GM23338 (cell line): Measurements from ENCODE around the gene KIF6. TPM values are rescaled to one million over a fixed set of nuclear protein-coding genes. Genes with fewer than 3 reads are reported as not detected.

Source experiments
- ATAC-seq: fragments of 200-7000 bp; cut with Tn5 transposase; 3 replicates; pipeline ENCODE4 v1.9.1; 2020
- DNase-seq: peaks from one replicate; pipeline ENCODE4 v3.0.0-alpha.2; 2015; ENCODE audit warnings: low spot score
- H2AFZ ChIP-seq: fragments of 200-600 bp; sonication (generic); 2 replicates; pipeline ENCODE4 v1.8.0; 2016; ENCODE audit warnings: antibody characterized with exemption, mild to moderate bottlenecking, moderate library complexity
- H3F3A ChIP-seq: fragments of 200-600 bp; sonication (generic); replicated peaks from 2 replicates; pipeline ENCODE4 v1.8.0; 2017; ENCODE audit warnings: antibody characterized with exemption, mixed run types, low read depth
- H3K27ac ChIP-seq: fragments of 200-600 bp; sonication (generic); 2 replicates; pipeline ENCODE4 v1.6.1; 2016; ENCODE audit warnings: low read depth
- H3K27me3 ChIP-seq: fragments of 200-600 bp; sonication (generic); 2 replicates; pipeline ENCODE4 v1.8.0; 2016; ENCODE audit warnings: mild to moderate bottlenecking, mixed run types, moderate library complexity; ENCODE audit not compliant: insufficient read depth
- H3K36me3 ChIP-seq: fragments of 200-600 bp; sonication (generic); 2 replicates; pipeline ENCODE4 v1.8.0; 2016; ENCODE audit warnings: mild to moderate bottlenecking; ENCODE audit not compliant: insufficient read depth
- H3K4me1 ChIP-seq: fragments of 200-600 bp; sonication (generic); 2 replicates; pipeline ENCODE4 v1.8.0; 2016; ENCODE audit warnings: mild to moderate bottlenecking, moderate library complexity; ENCODE audit not compliant: insufficient read depth
- H3K4me2 ChIP-seq: fragments of 200-600 bp; sonication (generic); 2 replicates; pipeline ENCODE4 v1.7.1; 2017; ENCODE audit warnings: mixed run types
- H3K4me3 ChIP-seq: fragments of 200-600 bp; sonication (generic); 2 replicates; pipeline ENCODE4 v1.6.1; 2016; ENCODE audit warnings: mixed run types
- H3K79me2 ChIP-seq: fragments of 200-600 bp; sonication (generic); replicated peaks from 2 replicates; pipeline ENCODE4 v1.8.0; 2017; ENCODE audit warnings: mild to moderate bottlenecking; ENCODE audit not compliant: insufficient read depth
- H3K9me2 ChIP-seq: fragments of 200-600 bp; sonication (generic); 2 replicates; pipeline ENCODE4 v1.8.0; 2017; ENCODE audit not compliant: insufficient read depth
- H4K20me1 ChIP-seq: fragments of 200-600 bp; sonication (generic); replicated peaks from 2 replicates; pipeline ENCODE4 v1.8.0; 2017; ENCODE audit warnings: mild to moderate bottlenecking; ENCODE audit not compliant: insufficient read depth
- H3K27ac Mint-ChIP-seq: 2 replicates; pipeline ENCODE4 v1.8.0; 2020; ENCODE audit warnings: inconsistent platforms, mild to moderate bottlenecking, moderate library complexity, mixed read lengths
- H3K27me3 Mint-ChIP-seq: 3 replicates; pipeline ENCODE4 v1.8.0; 2022; ENCODE audit warnings: low read depth, mild to moderate bottlenecking, moderate library complexity, mixed read lengths, inconsistent platforms; ENCODE audit not compliant: insufficient read depth, poor library complexity
- H3K36me3 Mint-ChIP-seq: 3 replicates; pipeline ENCODE4 v1.8.0; 2021; ENCODE audit warnings: low read depth, mild to moderate bottlenecking, inconsistent platforms, moderate library complexity, mixed read lengths
- H3K4me1 Mint-ChIP-seq: 3 replicates; pipeline ENCODE4 v1.8.0; 2020; ENCODE audit warnings: mild to moderate bottlenecking, inconsistent platforms, mixed read lengths
- H3K4me3 Mint-ChIP-seq: 3 replicates; pipeline ENCODE4 v1.8.0; 2021; ENCODE audit warnings: moderate library complexity, mild to moderate bottlenecking, inconsistent platforms, mixed read lengths
- H3K9me3 Mint-ChIP-seq: 3 replicates; pipeline ENCODE4 v1.8.0; 2020; ENCODE audit warnings: moderate library complexity, mild to moderate bottlenecking, inconsistent platforms, mixed read lengths
- EZH2 ChIP-seq: fragments of 200-600 bp; sonication (generic); IDR thresholded peaks from one replicate; pipeline ENCODE4 v1.8.0; 2017; ENCODE audit warnings: antibody characterized with exemption, mild to moderate bottlenecking, low read depth; ENCODE audit not compliant: unreplicated experiment
- EZH2phosphoT487 ChIP-seq: fragments of 200-600 bp; sonication (generic); IDR thresholded peaks from one replicate; pipeline ENCODE4 v1.8.1; 2018; ENCODE audit warnings: antibody characterized with exemption; ENCODE audit not compliant: unreplicated experiment
- JUNB ChIP-seq: IDR thresholded peaks from one replicate; pipeline ENCODE4 v1.6.1; 2016; ENCODE audit warnings: antibody characterized with exemption; ENCODE audit not compliant: unreplicated experiment
- NANOG ChIP-seq: IDR thresholded peaks from 2 replicates; pipeline ENCODE4 v1.6.1; 2016; ENCODE audit warnings: antibody characterized with exemption, borderline replicate concordance
- POLR2AphosphoS5 ChIP-seq: IDR thresholded peaks from 2 replicates; pipeline ENCODE4 v1.6.1; 2016; ENCODE audit warnings: antibody characterized with exemption, low read depth
- ZNF114 ChIP-seq: fragments of 250-450 bp; sonication (Bioruptor Pico); IDR thresholded peaks from 2 replicates; pipeline ENCODE4 v1.5.0; 2020; ENCODE audit warnings: mild to moderate bottlenecking, moderate library complexity
- polyA plus RNA-seq: library from polyadenylated mRNA; unstranded; fragments of >200 nt; fragmentation: Nextera tagmentation; extraction: Ambion mirVana; gene quantifications from 2 replicates; pipeline ENCODE4 v1.2.1, GENCODE V29; 2016
- total RNA-seq: library from RNA; depleted of rRNA; stranded (reverse); fragments of >200 nt; shearing (Covaris generic); gene quantifications from 2 replicates; pipeline ENCODE4 v1.2.3, GENCODE V29; 2014
- TF ChIP-seq, protein P1 (sequence below), 2 experiments: fragments of 200-600 bp in 1 of 2; sonication (generic) in 1 of 2; conservative IDR thresholded peaks; 2 replicates each; pipeline versions ENCODE4 v1.5.1 to v1.6.1; 2016 to 2017; ENCODE audit warnings: antibody characterized with exemption in 2 of 2, low read depth in 2 of 2, mild to moderate bottlenecking in 2 of 2, moderate library complexity in 1 of 2
- TF ChIP-seq, protein P2 (sequence below): IDR thresholded peaks from one replicate; pipeline ENCODE4 v1.6.1; 2018; ENCODE audit warnings: antibody characterized with exemption; ENCODE audit not compliant: unreplicated experiment
- TF ChIP-seq, protein P3 (sequence below): fragments of 250-450 bp; sonication (Bioruptor Pico); IDR thresholded peaks from 2 replicates; pipeline ENCODE4 v1.5.0; 2020; ENCODE audit warnings: mild to moderate bottlenecking, moderate library complexity

The KIF6 gene
- total and polyA plus RNA-seq, 2 experiments from 2014 or later: 0.87 to 1.7 TPM

DNA sequence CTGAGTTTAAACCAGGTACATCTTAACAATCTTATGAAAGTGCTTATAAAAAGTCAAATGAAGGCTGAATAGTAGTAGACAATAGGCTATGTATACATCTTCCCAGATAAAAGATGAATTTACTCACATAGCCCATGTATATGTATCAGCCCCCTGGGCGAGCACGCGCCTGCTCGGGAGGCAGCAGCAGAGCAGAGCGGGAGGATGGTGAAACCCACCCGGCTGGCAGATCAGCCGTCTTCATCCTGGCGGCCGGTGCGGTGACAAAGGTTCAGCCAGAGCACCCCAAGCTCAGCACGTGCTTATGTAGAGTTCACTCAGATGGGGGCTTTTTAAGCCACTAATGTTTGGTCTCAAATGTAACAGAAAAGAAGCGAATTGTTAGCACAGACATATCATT, 184.8 kb downstream of the KIF6 start:
- Histone ChIP-seq H3K27me3 (no peaks in the 10 kb centered on the region), H4K20me1 (no peaks in the 10 kb centered on the region), H3K4me1 (no peaks in the 10 kb centered on the region), H3K4me2 (no peak overlapping the region), H3F3A (no peaks in the 10 kb centered on the region), H3K4me3 (no peak overlapping the region), H3K36me3 (no peaks in the 10 kb centered on the region), H3K27ac (no peak overlapping the region), H2AFZ (no peak overlapping the region), H3K79me2 (no peaks in the 10 kb centered on the region), H3K9me2 (peaks cover 4% of the 10 kb centered on the region; the same call in 1 of the 2 replicates)
- Mint-ChIP-seq H3K36me3 (no peaks in the 10 kb centered on the region), H3K4me1 (no peaks in the 10 kb centered on the region), H3K27me3 (no peaks in the 10 kb centered on the region), H3K4me3 (no peak overlapping the region), H3K27ac (no peak overlapping the region), H3K9me3 (no peaks in the 10 kb centered on the region; the same call in 2 of the 3 replicates)
- ATAC-seq (no peak), DNase-seq (no peak)
- TF ChIP-seq POLR2AphosphoS5: no peak
- TF ChIP-seq EZH2phosphoT487: no peak
- TF ChIP-seq ZNF114 (CRISPR knock-in tag): no peak
- TF ChIP-seq, protein P1, sequence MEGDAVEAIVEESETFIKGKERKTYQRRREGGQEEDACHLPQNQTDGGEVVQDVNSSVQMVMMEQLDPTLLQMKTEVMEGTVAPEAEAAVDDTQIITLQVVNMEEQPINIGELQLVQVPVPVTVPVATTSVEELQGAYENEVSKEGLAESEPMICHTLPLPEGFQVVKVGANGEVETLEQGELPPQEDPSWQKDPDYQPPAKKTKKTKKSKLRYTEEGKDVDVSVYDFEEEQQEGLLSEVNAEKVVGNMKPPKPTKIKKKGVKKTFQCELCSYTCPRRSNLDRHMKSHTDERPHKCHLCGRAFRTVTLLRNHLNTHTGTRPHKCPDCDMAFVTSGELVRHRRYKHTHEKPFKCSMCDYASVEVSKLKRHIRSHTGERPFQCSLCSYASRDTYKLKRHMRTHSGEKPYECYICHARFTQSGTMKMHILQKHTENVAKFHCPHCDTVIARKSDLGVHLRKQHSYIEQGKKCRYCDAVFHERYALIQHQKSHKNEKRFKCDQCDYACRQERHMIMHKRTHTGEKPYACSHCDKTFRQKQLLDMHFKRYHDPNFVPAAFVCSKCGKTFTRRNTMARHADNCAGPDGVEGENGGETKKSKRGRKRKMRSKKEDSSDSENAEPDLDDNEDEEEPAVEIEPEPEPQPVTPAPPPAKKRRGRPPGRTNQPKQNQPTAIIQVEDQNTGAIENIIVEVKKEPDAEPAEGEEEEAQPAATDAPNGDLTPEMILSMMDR (conservative IDR thresholded peaks at IDR 0.05; ENCODE audit: low read depth in 2 of 2): no peak
- TF ChIP-seq, protein P2, sequence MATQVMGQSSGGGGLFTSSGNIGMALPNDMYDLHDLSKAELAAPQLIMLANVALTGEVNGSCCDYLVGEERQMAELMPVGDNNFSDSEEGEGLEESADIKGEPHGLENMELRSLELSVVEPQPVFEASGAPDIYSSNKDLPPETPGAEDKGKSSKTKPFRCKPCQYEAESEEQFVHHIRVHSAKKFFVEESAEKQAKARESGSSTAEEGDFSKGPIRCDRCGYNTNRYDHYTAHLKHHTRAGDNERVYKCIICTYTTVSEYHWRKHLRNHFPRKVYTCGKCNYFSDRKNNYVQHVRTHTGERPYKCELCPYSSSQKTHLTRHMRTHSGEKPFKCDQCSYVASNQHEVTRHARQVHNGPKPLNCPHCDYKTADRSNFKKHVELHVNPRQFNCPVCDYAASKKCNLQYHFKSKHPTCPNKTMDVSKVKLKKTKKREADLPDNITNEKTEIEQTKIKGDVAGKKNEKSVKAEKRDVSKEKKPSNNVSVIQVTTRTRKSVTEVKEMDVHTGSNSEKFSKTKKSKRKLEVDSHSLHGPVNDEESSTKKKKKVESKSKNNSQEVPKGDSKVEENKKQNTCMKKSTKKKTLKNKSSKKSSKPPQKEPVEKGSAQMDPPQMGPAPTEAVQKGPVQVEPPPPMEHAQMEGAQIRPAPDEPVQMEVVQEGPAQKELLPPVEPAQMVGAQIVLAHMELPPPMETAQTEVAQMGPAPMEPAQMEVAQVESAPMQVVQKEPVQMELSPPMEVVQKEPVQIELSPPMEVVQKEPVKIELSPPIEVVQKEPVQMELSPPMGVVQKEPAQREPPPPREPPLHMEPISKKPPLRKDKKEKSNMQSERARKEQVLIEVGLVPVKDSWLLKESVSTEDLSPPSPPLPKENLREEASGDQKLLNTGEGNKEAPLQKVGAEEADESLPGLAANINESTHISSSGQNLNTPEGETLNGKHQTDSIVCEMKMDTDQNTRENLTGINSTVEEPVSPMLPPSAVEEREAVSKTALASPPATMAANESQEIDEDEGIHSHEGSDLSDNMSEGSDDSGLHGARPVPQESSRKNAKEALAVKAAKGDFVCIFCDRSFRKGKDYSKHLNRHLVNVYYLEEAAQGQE: no peak
- no peak for TF ChIP-seq JUNB
- no peak for TF ChIP-seq EZH2
- TF ChIP-seq NANOG: no peak
- TF ChIP-seq, protein P3, sequence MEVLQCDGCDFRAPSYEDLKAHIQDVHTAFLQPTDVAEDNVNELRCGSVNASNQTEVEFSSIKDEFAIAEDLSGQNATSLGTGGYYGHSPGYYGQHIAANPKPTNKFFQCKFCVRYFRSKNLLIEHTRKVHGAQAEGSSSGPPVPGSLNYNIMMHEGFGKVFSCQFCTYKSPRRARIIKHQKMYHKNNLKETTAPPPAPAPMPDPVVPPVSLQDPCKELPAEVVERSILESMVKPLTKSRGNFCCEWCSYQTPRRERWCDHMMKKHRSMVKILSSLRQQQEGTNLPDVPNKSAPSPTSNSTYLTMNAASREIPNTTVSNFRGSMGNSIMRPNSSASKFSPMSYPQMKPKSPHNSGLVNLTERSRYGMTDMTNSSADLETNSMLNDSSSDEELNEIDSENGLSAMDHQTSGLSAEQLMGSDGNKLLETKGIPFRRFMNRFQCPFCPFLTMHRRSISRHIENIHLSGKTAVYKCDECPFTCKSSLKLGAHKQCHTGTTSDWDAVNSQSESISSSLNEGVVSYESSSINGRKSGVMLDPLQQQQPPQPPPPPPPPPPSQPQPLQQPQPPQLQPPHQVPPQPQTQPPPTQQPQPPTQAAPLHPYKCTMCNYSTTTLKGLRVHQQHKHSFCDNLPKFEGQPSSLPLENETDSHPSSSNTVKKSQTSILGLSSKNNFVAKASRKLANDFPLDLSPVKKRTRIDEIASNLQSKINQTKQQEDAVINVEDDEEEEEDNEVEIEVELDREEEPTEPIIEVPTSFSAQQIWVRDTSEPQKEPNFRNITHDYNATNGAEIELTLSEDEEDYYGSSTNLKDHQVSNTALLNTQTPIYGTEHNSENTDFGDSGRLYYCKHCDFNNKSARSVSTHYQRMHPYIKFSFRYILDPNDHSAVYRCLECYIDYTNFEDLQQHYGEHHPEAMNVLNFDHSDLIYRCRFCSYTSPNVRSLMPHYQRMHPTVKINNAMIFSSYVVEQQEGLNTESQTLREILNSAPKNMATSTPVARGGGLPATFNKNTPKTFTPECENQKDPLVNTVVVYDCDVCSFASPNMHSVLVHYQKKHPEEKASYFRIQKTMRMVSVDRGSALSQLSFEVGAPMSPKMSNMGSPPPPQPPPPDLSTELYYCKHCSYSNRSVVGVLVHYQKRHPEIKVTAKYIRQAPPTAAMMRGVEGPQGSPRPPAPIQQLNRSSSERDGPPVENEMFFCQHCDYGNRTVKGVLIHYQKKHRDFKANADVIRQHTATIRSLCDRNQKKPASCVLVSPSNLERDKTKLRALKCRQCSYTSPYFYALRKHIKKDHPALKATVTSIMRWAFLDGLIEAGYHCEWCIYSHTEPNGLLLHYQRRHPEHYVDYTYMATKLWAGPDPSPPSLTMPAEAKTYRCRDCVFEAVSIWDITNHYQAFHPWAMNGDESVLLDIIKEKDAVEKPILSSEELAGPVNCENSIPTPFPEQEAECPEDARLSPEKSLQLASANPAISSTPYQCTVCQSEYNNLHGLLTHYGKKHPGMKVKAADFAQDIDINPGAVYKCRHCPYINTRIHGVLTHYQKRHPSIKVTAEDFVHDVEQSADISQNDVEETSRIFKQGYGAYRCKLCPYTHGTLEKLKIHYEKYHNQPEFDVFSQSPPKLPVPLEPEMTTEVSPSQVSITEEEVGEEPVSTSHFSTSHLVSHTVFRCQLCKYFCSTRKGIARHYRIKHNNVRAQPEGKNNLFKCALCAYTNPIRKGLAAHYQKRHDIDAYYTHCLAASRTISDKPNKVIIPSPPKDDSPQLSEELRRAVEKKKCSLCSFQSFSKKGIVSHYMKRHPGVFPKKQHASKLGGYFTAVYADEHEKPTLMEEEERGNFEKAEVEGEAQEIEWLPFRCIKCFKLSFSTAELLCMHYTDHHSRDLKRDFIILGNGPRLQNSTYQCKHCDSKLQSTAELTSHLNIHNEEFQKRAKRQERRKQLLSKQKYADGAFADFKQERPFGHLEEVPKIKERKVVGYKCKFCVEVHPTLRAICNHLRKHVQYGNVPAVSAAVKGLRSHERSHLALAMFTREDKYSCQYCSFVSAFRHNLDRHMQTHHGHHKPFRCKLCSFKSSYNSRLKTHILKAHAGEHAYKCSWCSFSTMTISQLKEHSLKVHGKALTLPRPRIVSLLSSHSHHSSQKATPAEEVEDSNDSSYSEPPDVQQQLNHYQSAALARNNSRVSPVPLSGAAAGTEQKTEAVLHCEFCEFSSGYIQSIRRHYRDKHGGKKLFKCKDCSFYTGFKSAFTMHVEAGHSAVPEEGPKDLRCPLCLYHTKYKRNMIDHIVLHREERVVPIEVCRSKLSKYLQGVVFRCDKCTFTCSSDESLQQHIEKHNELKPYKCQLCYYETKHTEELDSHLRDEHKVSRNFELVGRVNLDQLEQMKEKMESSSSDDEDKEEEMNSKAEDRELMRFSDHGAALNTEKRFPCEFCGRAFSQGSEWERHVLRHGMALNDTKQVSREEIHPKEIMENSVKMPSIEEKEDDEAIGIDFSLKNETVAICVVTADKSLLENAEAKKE (CRISPR knock-in tag): no peak
